NCI-H446 (cell line): ENCODE measurements around the gene MYO1B.

Experiments used
- DNase-seq, 2 experiments: peaks; one replicate each; lab custom pipeline; 2025; lab: John Stamatoyannopoulos, UW

The MYO1B gene

GRCh38 chr2:191459158-191459557 is 214.0 kb downstream of the MYO1B start:
- DNase-seq = no peak

GRCh38 chr2:191462370-191462769 is 217.2 kb downstream of the MYO1B start:
- no peak for DNase-seq

GRCh38 chr2:191463790-191464189 is 218.6 kb downstream of the MYO1B start:
- DNase-seq = no peak

GRCh38 chr2:191465766-191466420 is 220.7 kb downstream of the MYO1B start:
- no peak for DNase-seq

- no peak for DNase-seq
Measured at GRCh38 chr2:191467113-191467512, 221.9 kb downstream of the MYO1B start.

- DNase-seq = no peak
Measured at GRCh38 chr2:191470306-191470705, 225.1 kb downstream of the MYO1B start.

GRCh38 chr2:191474464-191474863 is 229.3 kb downstream of the MYO1B start:
- no peak for DNase-seq
